DLD1 (cell line): Measurements from ENCODE around the gene ARFGAP1.

Experiments
- in situ Hi-C: cut with HindIII; loops from 2 replicates; pipeline ENCODE4 v1.10.0; 2017; ENCODE audit warnings: low sequenced_read_pairs

Gene ARFGAP1

GRCh38 chr20:63272105-63273058 is at the start of gene ARFGAP1:
Gene ARFGAP1, plus strand, starts transcription at chr20:63272813. Its CDS starts 2,768 bp downstream, at chr20:63275581.
- in situ Hi-C loops: no loop called here

- in situ Hi-C loops: loop anchor here (5.0 kb wide), 2 partner anchors 54 to 161 kb away; no protein-coding TSS in a partner anchor
Measured at GRCh38 chr20:63223121-63223825, 49.3 kb upstream of the ARFGAP1 start.

GRCh38 chr20:63223826-63224207 is 48.8 kb upstream of the ARFGAP1 start:
- in situ Hi-C loops: loop anchor here (5.0 kb wide), 2 partner anchors 53 to 162 kb away; no protein-coding TSS in a partner anchor

GRCh38 chr20:63224412-63225081 is 48.1 kb upstream of the ARFGAP1 start:
- in situ Hi-C loops: loop anchor here (5.0 kb wide), 2 partner anchors 53 to 162 kb away; no protein-coding TSS in a partner anchor

GRCh38 chr20:63225082-63225454 is 47.5 kb upstream of the ARFGAP1 start:
- in situ Hi-C loops: no loop called here

- in situ Hi-C loops: no loop called here
Measured at GRCh38 chr20:63226042-63226943, 46.3 kb upstream of the ARFGAP1 start.

- in situ Hi-C loops: no loop called here
Measured at GRCh38 chr20:63227260-63227659, 45.4 kb upstream of the ARFGAP1 start.

- in situ Hi-C loops: no loop called here
Measured at GRCh38 chr20:63228806-63229205, 43.8 kb upstream of the ARFGAP1 start.

GRCh38 chr20:63230800-63231268 is 41.8 kb upstream of the ARFGAP1 start:
- in situ Hi-C loops: no loop called here

GRCh38 chr20:63232235-63233060 is 40.2 kb upstream of the ARFGAP1 start:
- in situ Hi-C loops: no loop called here

GRCh38 chr20:63233061-63233344 is 39.6 kb upstream of the ARFGAP1 start:
- in situ Hi-C loops: no loop called here

GRCh38 chr20:63233924-63234323 is 38.7 kb upstream of the ARFGAP1 start:
- in situ Hi-C loops: no loop called here

GRCh38 chr20:63234693-63235398 is 37.8 kb upstream of the ARFGAP1 start:
- in situ Hi-C loops: no loop called here

- in situ Hi-C loops: no loop called here
Measured at GRCh38 chr20:63235399-63235983, 37.1 kb upstream of the ARFGAP1 start, which contains the start of gene BIRC7. Gene BIRC7, plus strand, starts transcription at chr20:63235905. Its CDS starts 192 bp downstream, at chr20:63236097.

- in situ Hi-C loops: no loop called here
Measured at GRCh38 chr20:63236116-63236837, 36.3 kb upstream of the ARFGAP1 start.

GRCh38 chr20:63238031-63238430 is 34.6 kb upstream of the ARFGAP1 start:
- in situ Hi-C loops: no loop called here

- in situ Hi-C loops: no loop called here
Measured at GRCh38 chr20:63238514-63239125, 34.0 kb upstream of the ARFGAP1 start.
